ENCODE results near the gene MCF2L2. TPM values are rescaled to one million over a fixed set of nuclear protein-coding genes. Genes with fewer than 3 reads are reported as not detected.
A peak's percentile ranks its signal among the peaks of the same experiment; 100 is the strongest.
"Not testable (repeated sequence)": the region's sequence is repeated elsewhere in the genome, so short reads cannot be mapped to it uniquely, and the experiment has no call there.

Gene MCF2L2
- total RNA-seq, 3 donors from 2014 or later, result 0.84 to 2.7 (median 1.1) TPM

- Histone ChIP-seq H3K9me3 (no peaks in the 10 kb centered on the region), H3K4me3 (no peak overlapping the region), H3K4me1 (ENCODE audit: low read depth) (no peaks in the 10 kb centered on the region), H3K36me3 (ENCODE audit: low read depth) (no peaks in the 10 kb centered on the region)
- ATAC-seq (no peak), DNase-seq (no peak)
- TF ChIP-seq CTCF (IDR thresholded peaks at IDR 0.05), result no peak
- intact Hi-C loops (cut with DNase I, micrococcal nuclease), result no loop called here
These were observed 6.6 kb upstream of the MCF2L2 start for GRCh38 chr3:183434992-183435391.

GRCh38 chr3:183434503-183434902 is 6.1 kb upstream of the MCF2L2 start:
- Histone ChIP-seq H3K36me3 (ENCODE audit: low read depth) (no peaks in the 10 kb centered on the region), H3K4me1 (ENCODE audit: low read depth) (no peaks in the 10 kb centered on the region), H3K9me3 (no peaks in the 10 kb centered on the region), H3K4me3 (no peak overlapping the region)
- no peak for TF ChIP-seq CTCF (IDR thresholded peaks at IDR 0.05)
- DNase-seq (no peak), ATAC-seq (no peak)
- intact Hi-C loops (cut with DNase I, micrococcal nuclease), result no loop called here

- intact Hi-C loops (cut with DNase I, micrococcal nuclease), result no loop called here
- H3K4me3 ChIP-seq, result no peak overlapping the region
- peaks cover 16% of the 10 kb centered on the region for H3K4me1 ChIP-seq (ENCODE audit: low read depth)
- no peak for DNase-seq
- H3K36me3 ChIP-seq (ENCODE audit: low read depth), result no peaks in the 10 kb centered on the region
- H3K9me3 ChIP-seq, result no peaks in the 10 kb centered on the region
- no peak for ATAC-seq
- no peak for TF ChIP-seq CTCF (IDR thresholded peaks at IDR 0.05)
These were observed 2.0 kb upstream of the MCF2L2 start for GRCh38 chr3:183430325-183430957.

GRCh38 chr3:183427876-183428446 is 458 bp downstream of the MCF2L2 start:
- H3K4me3 ChIP-seq, result peak overlapping the region; percentile 17
- DNase-seq (peak; percentile 53 to 69 (median 62)), ATAC-seq (peak; percentile 51)
- H3K9me3 ChIP-seq, result no peaks in the 10 kb centered on the region
- H3K36me3 ChIP-seq (ENCODE audit: low read depth), result no peaks in the 10 kb centered on the region
- intact Hi-C loops (cut with DNase I, micrococcal nuclease), result no loop called here
- peaks cover 16% of the 10 kb centered on the region for H3K4me1 ChIP-seq (ENCODE audit: low read depth)
- TF ChIP-seq CTCF (IDR thresholded peaks at IDR 0.05), result no peak

GRCh38 chr3:183427196-183427875 is 1.1 kb downstream of the MCF2L2 start:
- Histone ChIP-seq H3K4me1 (ENCODE audit: low read depth) (peaks cover 16% of the 10 kb centered on the region), H3K36me3 (ENCODE audit: low read depth) (no peaks in the 10 kb centered on the region), H3K4me3 (no peak overlapping the region), H3K9me3 (no peaks in the 10 kb centered on the region)
- intact Hi-C loops (cut with DNase I, micrococcal nuclease), result no loop called here
- no peak for TF ChIP-seq CTCF (IDR thresholded peaks at IDR 0.05)
- DNase-seq (no peak), ATAC-seq (no peak)

GRCh38 chr3:183418807-183419206 is 9.6 kb downstream of the MCF2L2 start:
- H3K4me1 ChIP-seq (ENCODE audit: low read depth); intact Hi-C loops (cut with DNase I, micrococcal nuclease); H3K4me3 ChIP-seq; H3K36me3 ChIP-seq (ENCODE audit: low read depth); DNase-seq; ATAC-seq: not testable (repeated sequence)
- peaks cover 20% of the 10 kb centered on the region for H3K9me3 ChIP-seq
